GM04504 (cell line): ENCODE data around the gene EXOSC6.
A peak's percentile ranks its signal among the peaks of the same experiment; 100 is the strongest.
"Not testable (repeated sequence)": the region's sequence is repeated elsewhere in the genome, so short reads cannot be mapped to it uniquely, and the experiment has no call there.

ENCODE experiments used
- DNase-seq: peaks from one replicate; pipeline ENCODE4 v3.0.0-alpha.2; 2012; ENCODE audit warnings: low read depth

Gene EXOSC6

DNA sequence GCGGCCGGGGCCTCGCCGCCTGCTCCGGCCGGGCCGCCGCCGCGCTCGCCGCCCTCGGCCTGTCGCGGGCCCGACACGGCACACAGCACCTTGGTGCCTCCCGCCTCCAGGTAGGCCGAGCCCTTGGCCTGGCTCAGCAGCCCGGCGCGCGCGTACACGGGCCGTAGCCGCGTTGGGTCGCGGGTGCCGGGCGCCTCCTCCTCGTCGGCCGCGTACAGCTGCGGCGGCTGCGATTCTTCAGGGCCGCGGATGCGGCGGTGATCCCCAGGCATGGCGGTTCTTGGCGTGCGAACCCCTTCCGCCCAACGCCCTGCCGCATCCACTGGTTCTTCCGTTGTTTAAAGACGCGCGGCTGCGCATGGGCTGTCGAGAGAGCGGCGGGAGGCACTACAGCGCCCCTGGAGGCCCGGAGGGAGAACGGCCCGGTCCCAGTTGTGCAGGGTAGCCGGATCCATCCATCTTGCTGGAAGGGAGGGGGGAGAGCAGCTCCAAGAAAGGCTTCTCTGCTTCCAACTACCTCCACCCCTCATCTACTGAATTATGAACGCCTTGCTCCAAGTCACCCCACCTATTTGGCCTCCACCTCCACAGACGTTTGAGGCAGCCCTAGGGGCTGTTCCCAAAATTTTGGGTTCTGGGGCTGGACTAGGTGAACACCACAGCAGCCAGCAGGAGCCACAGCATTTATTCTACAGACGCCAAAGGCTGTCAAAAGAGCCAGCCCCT lies at the start of gene EXOSC6:
EXOSC6 (minus strand) TSS at position 312 of the 726 bp plus-strand sequence; CDS start at position 272, 40 bp downstream.
- peak; percentile 76 for DNase-seq

DNA sequence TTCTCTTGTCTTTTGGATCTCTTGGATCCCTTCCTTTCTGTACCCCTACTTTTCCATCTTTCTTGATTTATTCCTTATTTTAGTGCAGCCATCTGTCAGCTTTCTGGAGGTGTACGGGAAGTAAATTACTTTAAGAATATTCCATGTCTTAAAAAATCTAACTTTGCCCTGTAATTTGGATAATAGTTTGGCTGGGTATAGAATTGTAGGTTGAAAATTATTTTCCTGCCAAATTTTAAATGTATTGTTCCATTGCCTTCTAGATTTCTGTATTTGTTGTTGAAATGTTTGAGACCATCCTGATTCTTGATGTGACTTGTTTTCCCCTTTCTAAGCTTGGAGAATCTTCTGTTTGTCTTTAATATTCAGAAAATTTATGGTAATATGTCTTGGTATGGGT lies 49.4 kb upstream of the EXOSC6 start:
- no peak for DNase-seq

DNA sequence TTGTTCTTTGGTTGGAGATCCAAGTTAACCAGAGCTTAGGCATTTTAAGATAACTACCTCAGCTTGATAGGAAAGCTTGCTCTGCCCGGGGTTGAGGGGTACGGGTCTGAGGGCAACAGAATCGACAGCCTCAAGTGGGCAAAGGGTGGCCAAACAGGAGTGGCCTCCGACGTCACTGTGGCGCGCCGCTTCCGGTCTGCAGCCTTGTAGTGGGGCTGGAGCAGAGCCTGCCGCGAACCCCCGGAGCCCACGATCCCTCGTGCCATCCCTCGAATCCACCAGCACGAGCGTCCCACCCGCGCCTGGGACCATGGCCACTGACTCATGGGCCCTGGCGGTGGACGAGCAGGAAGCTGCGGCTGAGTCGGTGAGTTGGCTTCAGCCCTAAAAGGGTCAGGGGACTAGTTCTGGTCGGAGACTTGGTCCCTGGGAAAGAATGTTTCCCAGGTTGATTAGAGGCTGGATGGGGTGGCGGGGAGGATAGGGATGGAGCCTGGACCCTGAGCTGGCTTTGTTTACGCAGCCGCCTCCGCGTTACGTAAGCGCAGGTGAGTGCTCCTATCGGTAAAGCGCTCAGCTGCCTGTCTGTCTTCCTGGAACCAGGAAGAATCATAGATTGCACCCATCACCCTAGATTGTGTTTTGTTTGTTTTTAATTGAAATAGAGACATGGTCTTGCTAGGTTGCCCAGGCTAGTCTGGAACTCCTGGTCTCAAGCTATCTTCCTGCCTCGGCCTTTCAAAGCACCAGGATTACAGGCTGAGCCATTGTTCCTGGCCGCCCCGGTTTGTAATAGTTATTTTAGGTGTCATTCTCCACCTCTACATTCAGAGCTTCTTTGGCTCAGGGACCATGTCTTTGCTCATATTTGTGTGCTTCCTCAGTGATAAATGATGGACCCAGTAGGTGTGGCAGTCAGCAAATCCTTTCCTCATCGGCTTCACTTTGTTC lies 47.5 kb upstream of the EXOSC6 start, which contains the start of gene DDX19B:
DDX19B (plus strand) TSS at position 199 of the 951 bp plus-strand sequence; CDS start at position 311, 112 bp downstream.
- DNase-seq: peak; percentile 27

DNA sequence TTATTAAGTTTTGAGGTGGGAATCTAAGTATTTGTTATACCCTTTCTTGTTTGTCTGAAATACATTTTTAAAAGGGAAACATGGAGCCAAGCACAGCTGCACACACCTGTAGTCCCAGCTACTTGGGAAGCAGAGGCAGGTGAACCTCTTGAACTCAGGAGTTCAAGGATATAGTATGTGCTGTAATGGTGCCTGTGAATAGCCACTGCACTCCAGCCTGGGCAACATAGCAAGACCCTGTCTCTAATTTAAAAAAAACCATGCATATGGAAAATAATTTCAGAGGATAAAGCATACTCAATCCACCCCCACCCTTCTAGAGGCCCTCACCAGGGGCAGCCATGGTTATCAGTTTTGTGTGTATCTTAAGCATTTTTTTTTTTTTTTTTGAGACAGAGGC lies 43.9 kb upstream of the EXOSC6 start:
- no peak for DNase-seq

DNA sequence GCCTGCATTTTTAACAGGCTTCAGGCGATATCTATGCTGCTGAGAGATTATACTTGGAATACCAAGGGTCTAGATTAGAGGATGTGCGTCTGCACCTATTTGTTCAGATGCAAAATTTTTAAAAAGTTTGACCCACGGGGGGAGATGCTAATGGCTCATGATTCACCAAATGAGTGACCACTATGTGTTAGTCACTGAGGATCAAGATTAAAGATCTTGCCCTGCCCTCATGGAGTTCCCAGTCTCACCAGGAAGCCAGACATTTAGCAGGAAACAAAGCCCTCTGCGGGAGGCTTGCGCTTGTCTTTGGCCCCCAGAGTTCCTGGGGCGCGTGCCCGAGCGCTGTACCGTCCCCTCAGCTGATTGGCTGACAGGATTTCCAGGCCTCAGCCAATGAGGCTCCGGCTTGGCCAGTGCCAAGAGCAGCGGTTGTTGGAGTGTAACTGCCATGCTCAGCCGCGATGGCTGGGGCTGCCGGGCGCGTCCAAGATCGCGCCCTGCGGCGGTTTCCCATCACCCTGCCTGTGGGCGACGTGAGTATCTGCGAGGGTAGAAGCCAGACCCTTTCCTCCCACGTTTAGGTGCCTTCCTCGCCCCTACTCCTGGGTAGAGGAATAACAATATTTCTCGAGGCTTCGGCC lies 42.8 kb upstream of the EXOSC6 start:
- no peak for DNase-seq

DNA sequence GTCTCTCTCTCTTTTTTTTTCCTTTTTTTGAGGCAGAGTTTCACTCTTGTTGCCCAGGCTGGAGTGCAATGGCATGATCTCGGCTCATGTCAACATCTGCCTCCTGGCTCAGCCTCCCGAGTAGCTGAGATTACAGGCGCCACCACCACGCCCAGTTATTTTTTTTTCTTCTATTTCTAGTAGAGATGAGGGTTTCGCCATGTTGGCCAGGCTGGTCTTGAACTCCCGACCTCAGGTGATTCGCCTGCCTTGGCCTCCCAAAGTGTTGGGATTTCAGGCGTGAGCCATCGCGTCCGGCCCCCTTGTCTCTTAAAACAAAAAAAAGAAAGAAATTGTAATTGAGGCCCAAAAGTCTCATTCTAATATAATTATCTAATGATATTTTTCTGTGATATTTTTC lies 40.4 kb upstream of the EXOSC6 start:
- not testable (repeated sequence) for DNase-seq

DNA sequence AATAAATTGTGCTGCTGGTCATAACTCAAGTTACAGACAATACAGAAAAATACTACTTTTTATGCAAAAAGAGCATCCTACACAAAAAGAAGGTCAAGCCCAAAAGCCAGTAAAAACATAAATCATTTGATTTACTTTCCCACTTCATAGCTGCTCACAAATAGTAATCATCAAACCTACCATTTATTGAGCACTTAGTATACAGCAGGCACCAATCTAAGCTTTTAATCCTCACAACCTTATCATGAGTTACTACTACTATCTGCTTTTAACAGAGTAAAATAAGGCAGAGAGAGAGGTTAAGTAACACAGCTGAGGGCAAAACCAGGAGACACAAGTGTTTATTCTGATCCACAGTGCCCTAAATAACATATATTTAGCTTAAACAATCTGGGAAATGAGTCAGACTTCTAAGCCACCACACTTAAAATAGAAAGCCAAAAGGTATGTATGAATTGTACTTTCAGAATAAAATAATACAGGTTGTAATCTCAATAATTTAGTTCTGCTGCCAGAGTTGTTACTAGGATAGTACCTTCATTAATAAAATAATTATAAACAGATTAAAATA lies 39.3 kb upstream of the EXOSC6 start:
- no peak for DNase-seq

DNA sequence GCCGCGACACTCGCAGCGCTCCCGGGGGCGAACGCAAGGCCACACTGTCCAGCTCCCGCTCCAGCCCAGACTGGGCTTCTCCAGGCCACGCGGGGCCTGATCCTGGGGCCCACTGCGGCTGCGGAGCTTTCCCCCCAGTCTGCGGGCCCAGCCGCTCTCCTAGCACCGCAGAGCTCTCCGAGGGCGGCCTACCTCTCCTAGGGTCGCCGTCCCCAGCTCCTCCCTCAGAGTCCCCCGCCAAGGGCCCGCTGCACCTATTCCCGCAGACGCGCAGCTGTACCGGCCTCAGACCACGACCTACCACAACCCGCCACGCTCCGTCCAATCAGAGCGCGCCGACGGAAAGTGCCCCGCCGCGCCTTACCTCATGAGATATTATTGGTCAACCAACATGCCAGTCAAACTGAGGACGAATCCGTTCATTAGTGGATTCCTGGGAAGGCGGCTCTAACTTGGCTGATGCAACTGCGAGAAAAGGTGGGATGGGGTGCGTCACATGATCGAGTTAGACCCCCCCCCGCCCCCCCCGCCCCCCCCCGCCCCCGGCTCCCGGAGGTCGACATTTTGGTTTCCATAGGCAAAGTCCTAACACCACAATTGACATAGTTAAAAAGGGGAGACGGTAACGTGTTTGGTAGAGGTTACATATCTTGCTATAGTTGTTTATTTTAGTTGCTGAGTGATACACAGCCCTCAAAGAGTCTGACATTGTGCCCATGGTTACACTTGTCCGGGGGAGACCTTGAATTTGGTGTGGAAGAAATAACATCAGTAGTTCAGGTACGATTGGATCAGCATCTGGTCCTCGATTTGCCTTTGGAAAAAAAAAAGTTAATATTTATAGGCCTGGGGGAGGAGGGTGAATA lies 37.7 kb upstream of the EXOSC6 start, which contains the start of gene AARS1:
AARS1 (minus strand) TSS at position 278 of the 866 bp plus-strand sequence. CDS start 6,743 bp downstream, outside the sequence.
- DNase-seq: peak; percentile 100

DNA sequence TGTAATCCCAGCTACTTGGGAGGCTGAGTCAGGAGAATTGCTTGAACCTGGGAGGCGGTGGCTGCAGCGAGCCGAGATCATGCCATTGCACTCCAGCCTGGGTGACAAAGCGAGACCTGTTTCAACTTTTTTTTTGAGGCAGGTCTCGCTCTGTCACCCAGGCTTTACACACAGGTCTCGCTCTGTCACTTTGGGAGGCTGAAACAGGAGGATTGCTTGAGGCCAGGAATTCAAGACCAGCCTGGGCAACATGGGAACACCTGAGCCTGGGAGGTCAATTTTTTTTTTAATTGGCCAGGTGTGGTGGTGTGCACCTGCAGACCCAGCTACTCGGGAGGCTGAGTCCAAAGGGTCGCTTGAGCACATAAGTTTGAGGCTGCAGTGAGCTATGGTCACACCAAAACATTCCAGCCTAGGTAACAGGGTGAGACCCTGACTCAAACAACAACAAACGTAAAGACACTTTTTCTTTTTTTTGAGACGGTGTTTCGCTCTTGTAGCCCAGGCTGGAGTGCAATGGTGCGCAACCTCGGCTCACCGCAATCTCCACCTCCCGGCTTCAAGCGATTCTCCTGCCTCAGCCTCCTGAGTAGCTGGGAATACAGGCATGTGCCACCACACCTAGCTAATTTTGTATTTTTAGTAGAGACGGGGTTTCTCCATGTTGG lies 35.7 kb upstream of the EXOSC6 start:
- DNase-seq: not testable (repeated sequence)

DNA sequence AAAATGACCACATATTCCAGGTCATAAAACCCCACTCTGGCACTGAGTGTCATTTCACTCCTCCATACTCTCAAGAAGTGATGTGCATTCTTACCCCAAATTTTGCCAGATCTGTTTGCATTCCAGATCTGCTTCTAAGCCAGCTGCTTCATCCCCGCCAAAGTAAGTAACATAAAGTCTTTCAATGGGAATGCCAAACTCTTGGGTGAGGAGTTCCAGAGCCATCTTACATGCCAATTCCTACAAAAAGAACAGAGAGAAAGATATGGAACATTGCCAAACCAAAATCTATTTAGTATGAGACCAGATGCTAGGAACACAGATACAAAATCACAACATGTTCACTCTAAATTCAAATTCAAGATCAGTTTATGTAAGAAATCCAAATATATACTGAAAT lies 24.7 kb upstream of the EXOSC6 start:
- no peak for DNase-seq

DNA sequence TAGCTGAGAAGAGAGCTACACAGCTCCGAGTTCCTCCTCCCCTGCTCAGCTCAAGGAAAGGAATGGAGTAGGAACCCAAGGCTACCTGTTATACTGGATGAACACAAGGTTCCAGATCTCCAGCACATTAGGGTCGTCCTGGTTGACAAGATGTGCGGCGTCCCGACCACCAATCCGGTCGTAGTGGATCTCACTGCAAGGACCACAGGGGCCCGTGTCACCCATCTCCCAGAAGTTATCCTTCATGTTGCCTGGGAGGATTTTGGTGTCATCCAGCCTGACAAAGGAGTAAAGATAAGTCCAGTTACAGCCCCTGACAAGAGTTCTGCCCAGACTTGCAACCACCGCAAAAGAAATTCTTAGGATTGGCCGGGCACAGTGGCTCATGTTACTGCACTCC lies 20.0 kb upstream of the EXOSC6 start:
- DNase-seq: no peak

DNA sequence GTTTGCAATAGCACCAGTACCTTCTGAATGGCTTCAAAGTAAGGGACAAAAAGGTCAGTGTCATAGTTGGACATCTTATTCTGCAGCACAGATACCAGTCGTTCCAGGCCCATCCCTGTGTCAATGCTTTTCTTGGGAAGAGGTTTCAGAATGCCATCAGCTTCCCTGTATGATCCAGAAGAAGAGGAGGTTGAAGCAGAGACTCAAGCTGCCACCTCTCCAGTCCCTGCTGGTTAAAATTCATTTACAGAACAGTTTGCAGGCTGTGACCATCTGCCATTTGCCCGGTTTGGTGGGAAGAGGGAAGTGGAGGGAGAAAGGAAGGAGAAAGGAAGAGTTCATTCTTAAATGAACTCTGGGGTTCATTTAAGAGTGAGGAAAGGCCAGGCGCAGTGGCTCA lies 18.4 kb upstream of the EXOSC6 start:
- DNase-seq: no peak

DNA sequence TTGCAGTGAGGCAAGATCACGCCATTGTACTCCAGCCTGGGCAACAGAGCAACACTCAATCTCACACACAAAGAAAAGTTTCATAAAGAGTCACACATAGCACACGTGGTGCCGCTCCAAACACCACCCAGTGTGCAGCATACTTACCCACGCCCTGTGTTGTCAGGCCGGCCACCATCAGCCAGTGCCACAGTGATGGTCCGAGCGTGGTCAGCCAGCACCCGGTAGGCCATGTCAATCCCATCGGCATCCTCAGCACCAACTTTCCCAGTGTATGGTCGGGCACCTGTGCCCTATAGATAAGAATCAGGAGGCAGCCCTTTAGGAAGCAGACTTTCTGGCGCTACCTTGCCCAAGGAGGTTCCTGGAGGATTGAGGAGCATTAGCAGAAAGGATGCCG lies 17.7 kb upstream of the EXOSC6 start:
- DNase-seq: no peak

DNA sequence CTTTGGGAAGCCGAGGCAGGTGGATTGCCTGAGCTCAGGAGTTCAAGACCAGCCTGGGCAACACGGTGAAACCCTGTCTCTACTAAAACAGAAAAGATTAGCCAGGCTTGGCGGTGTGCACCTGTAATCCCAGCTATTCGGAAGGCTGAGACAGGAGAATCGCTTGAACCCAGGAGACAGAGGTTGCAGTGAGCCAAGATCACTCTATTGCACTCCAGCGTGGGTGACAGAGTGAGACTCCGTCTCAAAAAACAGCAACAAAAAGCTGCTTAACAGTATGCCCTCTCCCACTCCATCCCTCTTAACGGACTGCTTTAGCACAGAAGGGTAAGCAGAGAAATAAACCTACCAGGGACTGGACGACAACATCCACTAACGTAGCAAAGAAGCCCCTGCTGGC lies 16.2 kb upstream of the EXOSC6 start:
- not testable (repeated sequence) for DNase-seq

DNA sequence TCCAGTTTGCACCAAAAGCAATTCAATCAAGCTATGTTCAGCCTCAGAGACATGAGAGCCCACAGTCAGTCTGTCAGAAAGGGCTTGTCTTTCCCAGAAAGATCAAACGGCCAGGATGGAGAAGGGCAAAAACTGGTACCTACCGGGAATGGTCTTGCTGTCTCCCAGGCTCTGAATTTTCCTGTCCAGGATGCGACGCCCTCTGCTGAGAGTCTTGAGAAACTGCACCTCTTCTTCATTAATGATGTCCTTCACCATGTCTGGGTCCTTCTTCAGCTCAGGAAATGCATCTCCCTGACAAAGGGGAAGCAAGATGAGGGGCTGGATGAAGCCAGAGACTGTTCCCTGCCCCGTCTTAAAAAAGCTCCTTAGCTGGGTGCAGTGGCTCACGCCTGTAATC lies 15.8 kb upstream of the EXOSC6 start:
- no peak for DNase-seq

DNA sequence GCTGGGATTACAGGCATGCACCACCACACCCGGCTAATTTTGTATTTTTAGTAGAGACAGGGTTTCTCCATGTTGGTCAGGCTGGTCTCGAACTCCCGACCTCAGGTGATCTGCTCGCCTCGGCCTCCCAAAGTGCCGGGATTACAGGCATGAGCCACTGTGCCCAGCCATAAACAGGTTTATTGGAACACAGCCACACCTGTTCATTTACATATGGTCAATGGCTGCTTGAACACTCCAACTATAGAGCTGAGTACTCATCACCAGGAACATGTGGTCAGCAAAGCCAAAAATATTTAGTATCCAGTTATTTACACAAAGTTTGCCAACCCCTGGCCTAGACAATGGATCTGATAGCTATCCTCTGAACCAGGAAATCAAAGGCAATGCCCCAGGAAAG lies 8.2 kb upstream of the EXOSC6 start:
- not testable (repeated sequence) for DNase-seq

DNA sequence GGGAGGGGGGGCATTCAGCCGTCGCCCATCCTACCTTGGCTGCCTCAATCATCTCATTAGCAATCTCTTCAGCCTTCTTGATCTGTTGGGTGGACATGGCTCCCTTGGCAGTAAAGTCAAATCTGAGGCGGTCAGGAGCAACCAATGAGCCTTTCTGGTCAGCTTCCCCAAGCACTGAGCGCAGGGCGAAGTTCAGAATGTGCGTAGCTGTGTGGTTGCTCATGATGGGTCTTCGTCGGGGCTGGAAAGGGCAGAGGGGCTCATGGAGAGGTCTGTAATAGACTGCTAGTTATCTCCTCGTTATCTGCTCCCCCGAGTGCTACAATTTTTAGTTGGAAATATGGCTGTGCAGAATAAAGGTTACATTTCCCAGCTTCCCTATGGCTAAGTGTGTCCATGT lies 7.2 kb upstream of the EXOSC6 start:
- no peak for DNase-seq

DNA sequence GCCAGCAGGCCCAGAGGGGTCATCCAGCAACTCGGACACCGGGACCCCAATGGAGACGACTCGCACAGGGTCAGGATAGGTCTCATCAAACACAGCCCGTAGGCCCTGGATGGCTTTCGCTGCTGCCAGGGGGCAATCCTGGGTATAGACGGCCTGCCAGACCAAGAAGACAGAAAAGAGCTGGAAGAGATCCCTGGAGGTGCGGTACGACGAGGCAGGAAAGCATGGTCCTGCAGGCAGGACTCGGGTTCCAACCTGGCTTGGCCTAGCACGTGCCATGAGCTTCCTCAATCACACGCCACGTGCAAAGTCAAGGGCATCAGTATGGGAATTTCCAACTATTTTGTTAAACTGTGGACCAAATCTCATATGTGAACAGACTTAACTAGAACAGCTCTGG lies 6.3 kb upstream of the EXOSC6 start:
- DNase-seq: no peak

DNA sequence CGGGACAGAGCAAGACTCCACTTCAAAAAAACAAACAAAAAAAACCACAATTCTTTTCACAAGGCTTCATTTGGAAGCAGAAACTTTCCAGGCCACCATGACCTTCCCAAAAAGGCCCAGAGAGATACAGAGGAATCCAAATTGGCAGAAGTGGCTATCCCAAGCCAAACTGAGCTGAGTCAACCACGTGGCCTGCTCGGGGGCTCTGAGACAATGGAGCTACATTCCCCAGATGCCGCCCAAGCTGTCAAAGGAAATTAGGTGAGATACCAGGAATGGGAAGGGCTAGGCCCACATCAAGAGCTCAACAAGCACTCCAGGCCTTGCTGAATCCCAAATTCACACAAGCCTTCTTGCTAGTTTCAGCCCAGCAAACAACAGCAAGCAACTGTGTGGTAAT lies 5.7 kb upstream of the EXOSC6 start:
- no peak for DNase-seq

DNA sequence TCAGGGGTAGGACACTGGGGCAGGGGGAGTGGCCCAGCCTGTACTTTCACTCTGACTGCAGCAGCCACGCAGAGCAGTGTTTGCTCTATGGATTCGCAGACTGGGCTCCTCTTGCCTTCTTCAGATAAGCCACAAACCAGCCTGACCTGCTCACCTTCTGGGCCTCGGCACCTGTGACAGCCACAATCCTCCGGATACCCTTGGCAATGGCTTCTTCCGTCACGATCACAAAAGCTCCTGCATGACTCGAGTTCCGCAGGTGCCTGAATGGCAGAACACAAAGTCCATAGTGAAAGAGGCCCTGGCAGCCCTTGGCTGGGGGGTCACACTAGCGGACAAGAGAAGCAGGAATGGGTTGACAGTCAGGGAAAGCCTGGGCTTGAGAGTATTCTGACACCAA lies 3.8 kb upstream of the EXOSC6 start:
- no peak for DNase-seq

DNA sequence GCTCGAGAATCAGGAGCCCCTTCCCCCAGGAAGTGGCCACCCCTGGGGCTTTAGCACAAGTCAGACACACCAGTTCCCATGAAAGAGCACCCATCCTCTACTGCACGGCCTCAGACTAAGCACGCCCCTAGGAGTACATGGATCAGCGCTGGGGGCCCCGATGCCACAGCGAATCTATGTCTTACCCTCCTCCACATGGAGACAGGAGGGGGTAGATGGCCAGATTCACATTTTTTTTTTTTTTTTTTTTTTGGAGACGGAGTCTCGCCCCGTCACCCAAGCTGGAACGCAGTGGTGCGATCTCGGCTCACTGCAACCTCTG lies 3.2 kb upstream of the EXOSC6 start:
- DNase-seq: no peak
